ENCODE results near the gene GPC5. TPM values are rescaled to one million over a fixed set of nuclear protein-coding genes. Genes with fewer than 3 reads are reported as not detected.

The GPC5 gene
- total and polyA plus RNA-seq, 7 experiments from 2014 or later: 0.10 to 0.38 TPM; not detected in 5

DNA sequence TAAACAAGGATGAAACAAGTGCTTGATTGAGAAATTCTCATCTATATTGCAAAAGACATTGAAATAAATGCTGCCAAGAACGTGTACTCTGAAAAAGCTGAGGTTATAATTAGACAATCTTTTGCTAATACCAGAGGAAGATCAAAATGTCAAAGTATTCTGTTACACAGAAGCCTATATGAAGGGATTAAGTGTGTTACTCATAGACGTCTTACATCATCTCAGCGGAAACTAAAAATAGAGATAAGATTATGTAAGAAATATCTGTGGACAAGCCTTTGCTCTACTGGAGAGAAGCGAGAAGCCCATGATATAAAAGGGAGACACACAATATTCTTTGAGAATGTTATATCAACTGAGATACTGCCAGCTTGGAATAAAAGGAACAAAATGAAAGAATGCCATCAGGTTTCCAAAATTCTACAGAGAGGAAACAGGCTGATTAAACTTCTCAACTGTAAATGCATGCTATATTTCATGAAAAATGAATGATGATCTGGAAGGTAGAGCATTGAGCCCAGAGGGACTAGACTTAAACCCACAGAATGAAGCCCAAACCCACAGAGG is 699.0 kb downstream of the GPC5 start:
- intact Hi-C loops (cut with micrococcal nuclease): no loop called here
- Mint-ChIP-seq H3K27me3 (no peaks in the 10 kb centered on the region), H3K4me3 (no peak overlapping the region), H3K27ac (no peak overlapping the region), H3K9me3 (peaks cover 0 to 8% (median 0%) of the 10 kb centered on the region in 11 donors), H3K36me3 (no peaks in the 10 kb centered on the region), H3K4me1 (no peaks in the 10 kb centered on the region)
- no peak overlapping the region for H3K4me3 ChIP-seq (ENCODE audit: low read length)
- DNase-seq (no peak), ATAC-seq (no peak)
- no peaks in the 10 kb centered on the region for H3K9me3 ChIP-seq (ENCODE audit: control insufficient read depth in 2 of 3, low read length in 3 of 3)
- H3K36me3 ChIP-seq (ENCODE audit: control insufficient read depth in 2 of 3, insufficient read depth in 3 of 3, low read length in 3 of 3): no peaks in the 10 kb centered on the region
- POLR2A ChIA-PET: no interaction called here
- CTCF ChIA-PET: no interaction called here
- no peak overlapping the region for H3K27ac ChIP-seq (ENCODE audit: low read depth, low read length)
- H3K4me1 ChIP-seq (ENCODE audit: control insufficient read depth in 2 of 2, insufficient read depth in 2 of 2, low read length in 2 of 2): no peaks in the 10 kb centered on the region
- no peaks in the 10 kb centered on the region for H3K27me3 ChIP-seq (ENCODE audit: control insufficient read depth in 2 of 2, insufficient read depth in 2 of 2, low read length in 2 of 2)

GRCh38 chr13:92101801-92102200 is 703.4 kb downstream of the GPC5 start:
- Mint-ChIP-seq H3K4me3 (no peak overlapping the region), H3K27me3 (no peaks in the 10 kb centered on the region), H3K27ac (no peak overlapping the region), H3K9me3 (peaks cover 0 to 8% (median 0%) of the 10 kb centered on the region in 11 donors), H3K36me3 (no peaks in the 10 kb centered on the region), H3K4me1 (no peaks in the 10 kb centered on the region)
- Histone ChIP-seq H3K36me3 (ENCODE audit: control insufficient read depth in 2 of 3, insufficient read depth in 3 of 3, low read length in 3 of 3) (no peaks in the 10 kb centered on the region), H3K27ac (ENCODE audit: low read depth, low read length) (no peak overlapping the region), H3K4me3 (ENCODE audit: low read length) (no peak overlapping the region), H3K27me3 (ENCODE audit: control insufficient read depth in 2 of 2, insufficient read depth in 2 of 2, low read length in 2 of 2) (no peaks in the 10 kb centered on the region), H3K9me3 (ENCODE audit: control insufficient read depth in 2 of 3, low read length in 3 of 3) (no peaks in the 10 kb centered on the region), H3K4me1 (ENCODE audit: control insufficient read depth in 2 of 2, insufficient read depth in 2 of 2, low read length in 2 of 2) (no peaks in the 10 kb centered on the region)
- DNase-seq (no peak), ATAC-seq (no peak)
- CTCF ChIA-PET: interaction anchor here (0.5 kb wide), 1 partner anchor 22 kb away, joined by 3 read pairs; no protein-coding TSS in a partner anchor
- POLR2A ChIA-PET: no interaction called here
- intact Hi-C loops (cut with micrococcal nuclease): no loop called here

- intact Hi-C loops (cut with micrococcal nuclease): no loop called here
- POLR2A ChIA-PET: no interaction called here
- no peak overlapping the region for H3K4me3 Mint-ChIP-seq
- no peaks in the 10 kb centered on the region for H3K27me3 ChIP-seq (ENCODE audit: control insufficient read depth in 2 of 2, insufficient read depth in 2 of 2, low read length in 2 of 2)
- no peaks in the 10 kb centered on the region for H3K4me1 ChIP-seq (ENCODE audit: control insufficient read depth in 2 of 2, insufficient read depth in 2 of 2, low read length in 2 of 2)
- H3K9me3 Mint-ChIP-seq: peaks cover 0 to 8% (median 0%) of the 10 kb centered on the region in 11 donors
- no peaks in the 10 kb centered on the region for H3K4me1 Mint-ChIP-seq
- H3K27ac ChIP-seq (ENCODE audit: low read depth, low read length): no peak overlapping the region
- no peak overlapping the region for H3K4me3 ChIP-seq (ENCODE audit: low read length)
- DNase-seq (no peak), ATAC-seq (no peak)
- no peak overlapping the region for H3K27ac Mint-ChIP-seq
- H3K36me3 ChIP-seq (ENCODE audit: control insufficient read depth in 2 of 3, insufficient read depth in 3 of 3, low read length in 3 of 3): no peaks in the 10 kb centered on the region
- H3K27me3 Mint-ChIP-seq: no peaks in the 10 kb centered on the region
- no peaks in the 10 kb centered on the region for H3K9me3 ChIP-seq (ENCODE audit: control insufficient read depth in 2 of 3, low read length in 3 of 3)
- no peaks in the 10 kb centered on the region for H3K36me3 Mint-ChIP-seq
- CTCF ChIA-PET: no interaction called here
These were observed 705.3 kb downstream of the GPC5 start for GRCh38 chr13:92103689-92104153.

- H3K36me3 ChIP-seq (ENCODE audit: control insufficient read depth in 2 of 3, insufficient read depth in 3 of 3, low read length in 3 of 3): no peaks in the 10 kb centered on the region
- intact Hi-C loops (cut with micrococcal nuclease): no loop called here
- no peaks in the 10 kb centered on the region for H3K4me1 ChIP-seq (ENCODE audit: control insufficient read depth in 2 of 2, insufficient read depth in 2 of 2, low read length in 2 of 2)
- no peak overlapping the region for H3K4me3 Mint-ChIP-seq
- POLR2A ChIA-PET: no interaction called here
- H3K27me3 Mint-ChIP-seq: no peaks in the 10 kb centered on the region
- CTCF ChIA-PET: no interaction called here
- no peak overlapping the region for H3K4me3 ChIP-seq (ENCODE audit: low read length)
- H3K36me3 Mint-ChIP-seq: no peaks in the 10 kb centered on the region
- H3K9me3 Mint-ChIP-seq: peaks cover 0 to 13% (median 5%) of the 10 kb centered on the region in 11 donors
- no peaks in the 10 kb centered on the region for H3K9me3 ChIP-seq (ENCODE audit: control insufficient read depth in 2 of 3, low read length in 3 of 3)
- DNase-seq: no peak
- no peak overlapping the region for H3K27ac Mint-ChIP-seq
- ATAC-seq: no peak
- no peaks in the 10 kb centered on the region for H3K27me3 ChIP-seq (ENCODE audit: control insufficient read depth in 2 of 2, insufficient read depth in 2 of 2, low read length in 2 of 2)
- no peaks in the 10 kb centered on the region for H3K4me1 Mint-ChIP-seq
- H3K27ac ChIP-seq (ENCODE audit: low read depth, low read length): no peak overlapping the region
These were observed 723.9 kb downstream of the GPC5 start for GRCh38 chr13:92122186-92122853.

GRCh38 chr13:92126399-92126798 is 728.0 kb downstream of the GPC5 start:
- Mint-ChIP-seq H3K9me3 (peaks cover 0 to 7% (median 3%) of the 10 kb centered on the region in 11 donors), H3K4me1 (no peaks in the 10 kb centered on the region), H3K4me3 (no peak overlapping the region), H3K27me3 (no peaks in the 10 kb centered on the region), H3K36me3 (no peaks in the 10 kb centered on the region), H3K27ac (no peak overlapping the region)
- H3K4me3 ChIP-seq (ENCODE audit: low read length): no peak overlapping the region
- no peaks in the 10 kb centered on the region for H3K4me1 ChIP-seq (ENCODE audit: control insufficient read depth in 2 of 2, insufficient read depth in 2 of 2, low read length in 2 of 2)
- H3K27ac ChIP-seq (ENCODE audit: low read depth, low read length): no peak overlapping the region
- no peaks in the 10 kb centered on the region for H3K36me3 ChIP-seq (ENCODE audit: control insufficient read depth in 2 of 3, insufficient read depth in 3 of 3, low read length in 3 of 3)
- H3K27me3 ChIP-seq (ENCODE audit: control insufficient read depth in 2 of 2, insufficient read depth in 2 of 2, low read length in 2 of 2): no peaks in the 10 kb centered on the region
- intact Hi-C loops (cut with micrococcal nuclease): no loop called here
- ATAC-seq: no peak
- ChIA-PET POLR2A (no interaction called here), CTCF (no interaction called here)
- no peak for DNase-seq
- H3K9me3 ChIP-seq (ENCODE audit: control insufficient read depth in 2 of 3, low read length in 3 of 3): no peaks in the 10 kb centered on the region

GRCh38 chr13:92135509-92135908 is 737.1 kb downstream of the GPC5 start:
- Histone ChIP-seq H3K4me3 (ENCODE audit: low read length) (no peak overlapping the region), H3K36me3 (ENCODE audit: control insufficient read depth in 2 of 3, insufficient read depth in 3 of 3, low read length in 3 of 3) (no peaks in the 10 kb centered on the region), H3K4me1 (ENCODE audit: control insufficient read depth in 2 of 2, insufficient read depth in 2 of 2, low read length in 2 of 2) (no peaks in the 10 kb centered on the region), H3K27me3 (ENCODE audit: control insufficient read depth in 2 of 2, insufficient read depth in 2 of 2, low read length in 2 of 2) (no peaks in the 10 kb centered on the region), H3K9me3 (ENCODE audit: control insufficient read depth in 2 of 3, low read length in 3 of 3) (no peaks in the 10 kb centered on the region), H3K27ac (ENCODE audit: low read depth, low read length) (no peak overlapping the region)
- no peaks in the 10 kb centered on the region for H3K4me1 Mint-ChIP-seq
- ChIA-PET CTCF (no interaction called here), POLR2A (no interaction called here)
- intact Hi-C loops (cut with micrococcal nuclease): no loop called here
- H3K27me3 Mint-ChIP-seq: no peaks in the 10 kb centered on the region
- no peak overlapping the region for H3K4me3 Mint-ChIP-seq
- H3K27ac Mint-ChIP-seq: no peak overlapping the region
- H3K9me3 Mint-ChIP-seq: peaks cover 0 to 7% (median 0%) of the 10 kb centered on the region in 11 donors
- no peak for DNase-seq
- H3K36me3 Mint-ChIP-seq: no peaks in the 10 kb centered on the region
- ATAC-seq: no peak
